Ovary (tissue), 9 donors: ENCODE data around the gene DNAJC6. TPM values are rescaled to one million over a fixed set of nuclear protein-coding genes. Genes with fewer than 3 reads are reported as not detected.

Experiments
- DNase-seq, 5 donors: peaks; one replicate each; pipeline ENCODE4 v3.0.0-alpha.2; 2019 to 2020
- H3K27ac ChIP-seq, 2 donors: fragments of 200-600 bp; one replicate each; pipeline versions ENCODE4 v1.5.1 to v1.8.0; 2019 to 2022
- H3K27me3 ChIP-seq: fragments of 200-600 bp; one replicate; pipeline ENCODE4 v1.8.0; 2022
- H3K36me3 ChIP-seq: fragments of 200-600 bp; sonication (generic); one replicate; pipeline ENCODE4 v1.5.1; 2019
- H3K4me1 ChIP-seq: one replicate; pipeline ENCODE4 v1.8.1; 2013; ENCODE audit warnings: mild to moderate bottlenecking, moderate library complexity; ENCODE audit not compliant: insufficient read depth
- H3K4me3 ChIP-seq: fragments of 200-600 bp; sonication (generic); one replicate; pipeline ENCODE4 v1.5.1; 2017
- H3K9me3 ChIP-seq, 2 donors: fragments of 200-600 bp in 1 of 2; sonication (generic) in 1 of 2; one replicate each; pipeline versions ENCODE4 v1.5.1 to v1.8.1; 2013 to 2019; ENCODE audit warnings: mild to moderate bottlenecking in 1 of 2, moderate library complexity in 1 of 2
- EP300 ChIP-seq: sonication (generic); formaldehyde crosslinking; IDR thresholded peaks from one replicate; pipeline ENCODE4 v1.6.1; 2017; ENCODE audit warnings: antibody characterized with exemption
- POLR2A ChIP-seq: fragments of 450-650 bp; IDR thresholded peaks from one replicate; pipeline ENCODE4 v1.6.1; 2017; ENCODE audit warnings: antibody characterized with exemption, mild to moderate bottlenecking, moderate library complexity
- WGBS, 3 donors: extraction: QIAGEN DNeasy Blood & Tissue Kit in 1 of 3; methylation state at CpG; one replicate each; pipeline versions ENCODE4 v1.1.5 to v1.1.7; 2013 to 2017; 5-methylcytosine and 5-hydroxymethylcytosine counted together
- intact Hi-C, 4 donors: fragments of 100-400 bp; cut with DNase I; formaldehyde crosslinking; loops; one replicate each; pipeline versions ENCODE4 v1.11.0 to v1.15.1; 2022 to 2023
- polyA plus RNA-seq, 2 donors: library from polyadenylated mRNA; stranded (reverse); fragments of 200-250 nt in 1 of 2; fragments of 350-450 nt in 1 of 2; fragmentation: Illumina TruSeq in 1 of 2; extraction: RNeasy Lipid Tissue Mini Kit (QIAGEN cat#74804) in 1 of 2; gene quantifications; one replicate each; pipeline ENCODE4 v1.2.3, GENCODE V29; 2013 to 2014
- total RNA-seq, 7 donors: library from RNA; depleted of rRNA in 2 of 7; stranded (reverse); fragments of >200 nt in 2 of 7; fragmentation: NEBNext Ultra II Directional in 3 of 7; extraction: Animal tissue kit (Norgen Biotek cat#: 25700) in 3 of 7; gene quantifications; one replicate each; pipeline versions ENCODE4 v1.1.0 to v1.2.4, GENCODE V29; 2016 to 2023
- TF ChIP-seq, protein P1 (sequence below), 3 donors: fragments of 450-650 bp in 2 of 3; fragments of 200-600 bp in 1 of 3; IDR thresholded peaks; one replicate each; pipeline versions ENCODE4 v1.5.1 to v1.8.0; 2016 to 2022; ENCODE audit warnings: antibody characterized with exemption in 3 of 3, mild to moderate bottlenecking in 1 of 3
- donor health status: DM: no; HTN: no; CAD: no; lungs with moderate emphysema.
- donor health status: DM: no; HTN: no; CAD: no.
- donor health status: Bipolar disorder and iron deficiency.
- donor health status: DM: yes; HTN: yes; CAD: no.
- donor health status: DM: no; HTN: no; CAD: no.
- donor health status: DM: yes; HTN: yes; CAD: no.

DNAJC6 gene
- total and polyA plus RNA-seq, 9 donors, result 0.48 to 2.7 (median 1.5) TPM

DNA sequence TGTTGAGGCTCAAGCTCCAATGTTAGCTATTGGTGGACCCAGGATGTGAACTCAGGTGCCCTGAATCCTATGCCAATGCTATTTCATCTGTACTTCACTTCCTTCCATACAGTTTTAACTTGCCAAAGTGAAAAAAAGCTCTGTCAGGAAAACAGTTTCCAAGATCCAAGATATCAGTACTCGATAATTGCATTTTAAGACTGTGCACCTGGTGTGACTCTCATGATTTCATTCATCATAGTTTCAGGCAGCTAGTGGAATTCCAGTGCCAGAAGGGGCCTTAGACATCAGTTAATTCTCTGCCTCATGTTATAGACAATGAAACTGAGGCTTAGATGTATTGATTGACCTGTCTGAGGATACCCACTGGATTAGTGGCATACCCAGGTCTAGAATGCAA, 84.6 kb downstream of the DNAJC6 start:
- TF ChIP-seq EP300 (no peak), POLR2A (no peak)
- TF ChIP-seq, protein P1, sequence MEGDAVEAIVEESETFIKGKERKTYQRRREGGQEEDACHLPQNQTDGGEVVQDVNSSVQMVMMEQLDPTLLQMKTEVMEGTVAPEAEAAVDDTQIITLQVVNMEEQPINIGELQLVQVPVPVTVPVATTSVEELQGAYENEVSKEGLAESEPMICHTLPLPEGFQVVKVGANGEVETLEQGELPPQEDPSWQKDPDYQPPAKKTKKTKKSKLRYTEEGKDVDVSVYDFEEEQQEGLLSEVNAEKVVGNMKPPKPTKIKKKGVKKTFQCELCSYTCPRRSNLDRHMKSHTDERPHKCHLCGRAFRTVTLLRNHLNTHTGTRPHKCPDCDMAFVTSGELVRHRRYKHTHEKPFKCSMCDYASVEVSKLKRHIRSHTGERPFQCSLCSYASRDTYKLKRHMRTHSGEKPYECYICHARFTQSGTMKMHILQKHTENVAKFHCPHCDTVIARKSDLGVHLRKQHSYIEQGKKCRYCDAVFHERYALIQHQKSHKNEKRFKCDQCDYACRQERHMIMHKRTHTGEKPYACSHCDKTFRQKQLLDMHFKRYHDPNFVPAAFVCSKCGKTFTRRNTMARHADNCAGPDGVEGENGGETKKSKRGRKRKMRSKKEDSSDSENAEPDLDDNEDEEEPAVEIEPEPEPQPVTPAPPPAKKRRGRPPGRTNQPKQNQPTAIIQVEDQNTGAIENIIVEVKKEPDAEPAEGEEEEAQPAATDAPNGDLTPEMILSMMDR (IDR thresholded peaks at IDR 0.05), result no peak
- Histone ChIP-seq H3K27me3 (no peaks in the 10 kb centered on the region), H3K27ac (no peak overlapping the region), H3K4me3 (no peak overlapping the region), H3K4me1 (no peaks in the 10 kb centered on the region), H3K36me3 (no peaks in the 10 kb centered on the region), H3K9me3 (no peaks in the 10 kb centered on the region)
- intact Hi-C loops, result no loop called here
- WGBS, 3 donors, result 64 to 76% (median 74%) methylated on average over 1 of the region's 1 CpG
- no peak for DNase-seq

DNA sequence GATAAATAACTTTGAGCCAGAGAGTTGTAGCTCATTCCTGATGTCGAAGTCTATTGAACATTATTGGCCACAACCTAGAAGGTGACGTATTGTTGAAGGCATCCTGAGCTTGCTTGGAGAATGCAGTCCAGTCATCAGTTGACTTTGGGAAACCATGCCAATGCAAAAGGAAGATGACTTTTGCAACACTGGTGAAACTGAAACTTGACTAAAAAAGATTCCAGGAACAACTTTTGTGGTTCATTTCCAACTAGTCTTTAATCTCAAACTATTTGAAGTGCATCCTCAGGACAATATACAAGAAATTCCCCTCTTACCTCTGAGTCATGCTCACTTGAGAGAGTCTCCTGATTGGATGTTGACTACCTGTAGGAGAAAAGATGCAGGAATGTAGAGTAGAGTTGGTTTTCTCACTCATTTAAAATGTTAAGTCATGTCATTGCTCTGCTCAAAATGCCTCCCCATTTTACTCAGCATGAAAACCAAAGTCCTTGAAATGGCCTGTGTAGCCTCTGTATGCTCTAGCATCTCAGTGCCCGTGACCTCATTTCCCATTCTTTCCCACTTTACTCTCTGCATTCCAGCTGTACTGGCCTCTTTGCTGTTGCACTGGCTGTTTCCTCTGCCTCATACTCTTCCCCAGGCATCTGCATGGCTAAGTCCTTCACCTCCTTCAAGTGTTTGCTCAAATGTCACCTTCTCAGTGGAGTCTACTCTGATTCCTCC, 86.7 kb downstream of the DNAJC6 start:
- intact Hi-C loops, result no loop called here
- Histone ChIP-seq H3K27ac (no peak overlapping the region), H3K4me3 (no peak overlapping the region), H3K36me3 (no peaks in the 10 kb centered on the region), H3K27me3 (no peaks in the 10 kb centered on the region), H3K4me1 (no peaks in the 10 kb centered on the region), H3K9me3 (no peaks in the 10 kb centered on the region)
- TF ChIP-seq, protein P1 (IDR thresholded peaks at IDR 0.05), result no peak
- WGBS, 3 donors, result 87 to 92% (median 88%) methylated on average over 3 of the region's 3 CpGs
- DNase-seq, result no peak

DNA sequence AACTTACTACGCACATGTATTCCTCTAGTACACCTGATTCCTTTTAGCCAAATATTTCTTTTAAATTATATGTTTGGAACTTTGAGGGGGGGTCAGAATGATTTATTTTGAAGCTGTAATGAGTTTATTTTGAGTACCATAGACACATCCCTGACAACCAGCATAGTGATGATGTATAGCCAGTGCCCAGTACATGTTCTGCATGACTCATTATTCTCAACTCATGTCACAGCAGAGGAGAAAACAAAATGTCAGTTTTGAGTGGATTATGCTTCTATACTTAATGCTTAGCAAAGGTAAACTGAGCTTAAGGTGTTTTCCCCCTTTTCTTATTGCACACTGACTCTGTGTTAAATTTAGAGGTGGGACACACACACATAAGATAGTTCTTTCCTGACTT, 88.7 kb downstream of the DNAJC6 start:
- Histone ChIP-seq H3K27ac (no peak overlapping the region), H3K9me3 (no peaks in the 10 kb centered on the region), H3K36me3 (no peaks in the 10 kb centered on the region), H3K4me3 (no peak overlapping the region), H3K4me1 (no peaks in the 10 kb centered on the region), H3K27me3 (no peaks in the 10 kb centered on the region)
- WGBS, 3 donors, result 91 to 97% (median 96%) methylated on average over 1 of the region's 1 CpG
- intact Hi-C loops, result no loop called here
- DNase-seq, result no peak
- TF ChIP-seq, protein P1 (IDR thresholded peaks at IDR 0.05), result no peak
- TF ChIP-seq EP300 (no peak), POLR2A (no peak)

DNA sequence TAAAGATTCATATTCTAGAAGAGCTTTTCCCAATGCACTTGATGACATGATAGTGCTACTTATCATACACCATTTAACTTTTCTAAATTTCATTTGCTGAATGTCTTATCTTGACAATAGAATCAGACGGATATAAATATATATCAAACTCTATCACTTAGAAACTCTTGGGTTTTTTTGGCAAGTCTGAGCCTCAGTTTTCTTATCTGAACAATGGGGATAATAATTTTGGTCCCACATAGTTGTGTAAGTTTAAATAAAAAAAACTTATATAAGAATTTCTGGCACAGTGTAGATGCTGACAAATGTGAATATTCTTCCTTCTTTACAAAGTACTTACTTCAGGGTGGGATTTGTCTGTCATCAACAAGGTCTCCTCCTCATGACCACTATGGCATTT, 89.7 kb downstream of the DNAJC6 start:
- TF ChIP-seq, protein P1 (IDR thresholded peaks at IDR 0.05), result no peak
- TF ChIP-seq POLR2A (no peak), EP300 (no peak)
- H3K4me3 ChIP-seq, result no peak overlapping the region
- no peak overlapping the region for H3K27ac ChIP-seq
- H3K27me3 ChIP-seq, result no peaks in the 10 kb centered on the region
- H3K9me3 ChIP-seq, result no peaks in the 10 kb centered on the region
- no peaks in the 10 kb centered on the region for H3K36me3 ChIP-seq
- intact Hi-C loops, result no loop called here
- WGBS, 3 donors, result 77 to 87% (median 78%) methylated on average over 1 of the region's 1 CpG
- DNase-seq, result no peak
- H3K4me1 ChIP-seq, result no peaks in the 10 kb centered on the region
